Measurements from ENCODE around the gene CD109.

Gene CD109

GRCh38 chr6:73728548-73729205 lies 32.7 kb downstream of the CD109 start:
- no peak for FAIRE-seq

- FAIRE-seq = no peak
Measured at GRCh38 chr6:73731285-73731684, 35.3 kb downstream of the CD109 start.

GRCh38 chr6:73732845-73733675 lies 37.1 kb downstream of the CD109 start:
- FAIRE-seq = peak; percentile 63

GRCh38 chr6:73733791-73734190 lies 37.8 kb downstream of the CD109 start:
- no peak for FAIRE-seq

GRCh38 chr6:73734832-73735453 lies 38.9 kb downstream of the CD109 start:
- FAIRE-seq = no peak

GRCh38 chr6:73738367-73739028 lies 42.5 kb downstream of the CD109 start:
- no peak for FAIRE-seq

GRCh38 chr6:73739096-73739495 lies 43.1 kb downstream of the CD109 start:
- peak; percentile 92 for FAIRE-seq

GRCh38 chr6:73742433-73742832 lies 46.4 kb downstream of the CD109 start:
- no peak for FAIRE-seq

GRCh38 chr6:73743081-73743480 lies 47.1 kb downstream of the CD109 start:
- no peak for FAIRE-seq

- no peak for FAIRE-seq
Measured at GRCh38 chr6:73743556-73743955, 47.6 kb downstream of the CD109 start.

- no peak for FAIRE-seq
Measured at GRCh38 chr6:73746787-73747186, 50.8 kb downstream of the CD109 start.

GRCh38 chr6:73747289-73747688 lies 51.3 kb downstream of the CD109 start:
- no peak for FAIRE-seq

- FAIRE-seq = no peak
Measured at GRCh38 chr6:73752943-73753342, 56.9 kb downstream of the CD109 start.

GRCh38 chr6:73766040-73766439 lies 70.0 kb downstream of the CD109 start:
- FAIRE-seq = no peak

GRCh38 chr6:73768558-73768957 lies 72.6 kb downstream of the CD109 start:
- FAIRE-seq = no peak

- no peak for FAIRE-seq
Measured at GRCh38 chr6:73769976-73770375, 74.0 kb downstream of the CD109 start.

- FAIRE-seq = no peak
Measured at GRCh38 chr6:73774311-73774774, 78.3 kb downstream of the CD109 start.

GRCh38 chr6:73779943-73780342 lies 83.9 kb downstream of the CD109 start:
- no peak for FAIRE-seq

GRCh38 chr6:73782911-73783310 lies 86.9 kb downstream of the CD109 start:
- FAIRE-seq = no peak

GRCh38 chr6:73784726-73785505 lies 88.9 kb downstream of the CD109 start:
- no peak for FAIRE-seq

- FAIRE-seq = no peak
Measured at GRCh38 chr6:73790574-73790973, 94.6 kb downstream of the CD109 start.

- FAIRE-seq = no peak
Measured at GRCh38 chr6:73791336-73791735, 95.3 kb downstream of the CD109 start.

Measured in TTC549 (cell line).